GM10248 (cell line): ENCODE results near the gene PRODH.

Source experiments
- CTCF ChIA-PET: fragments of 300-600 bp; sonication (Branson Sonifier 250); formaldehyde crosslinking; extraction: SDS; loops from one replicate; lab custom pipeline; 2021; ENCODE audit warnings: antibody characterized with exemption; lab: Yijun Ruan, JAX
- POLR2A ChIA-PET: fragments of 350-650 bp; sonication (Branson Sonifier 250); formaldehyde crosslinking; extraction: SDS; loops from one replicate; lab custom pipeline; 2020; ENCODE audit warnings: antibody characterized with exemption; lab: Yijun Ruan, JAX
- DNase-seq: peaks from one replicate; pipeline ENCODE4 v3.0.0; 2012; ENCODE audit errors: extremely low spot score
- CTCF ChIP-seq: IDR thresholded peaks from 2 replicates; pipeline ENCODE4 v1.5.1; 2012; ENCODE audit warnings: mild to moderate bottlenecking, low read depth; ENCODE audit errors: extremely low read depth, missing control alignments, control extremely low read depth

Gene PRODH

GRCh38 chr22:18935889-18936529, at the start of gene PRODH:
Gene PRODH, minus strand, starts transcription at chr22:18936293. Its CDS starts 6 bp downstream, at chr22:18936287.
- no peak for DNase-seq
- TF ChIP-seq CTCF, result no peak
- ChIA-PET CTCF (no interaction called here), POLR2A (no interaction called here)

DNA sequence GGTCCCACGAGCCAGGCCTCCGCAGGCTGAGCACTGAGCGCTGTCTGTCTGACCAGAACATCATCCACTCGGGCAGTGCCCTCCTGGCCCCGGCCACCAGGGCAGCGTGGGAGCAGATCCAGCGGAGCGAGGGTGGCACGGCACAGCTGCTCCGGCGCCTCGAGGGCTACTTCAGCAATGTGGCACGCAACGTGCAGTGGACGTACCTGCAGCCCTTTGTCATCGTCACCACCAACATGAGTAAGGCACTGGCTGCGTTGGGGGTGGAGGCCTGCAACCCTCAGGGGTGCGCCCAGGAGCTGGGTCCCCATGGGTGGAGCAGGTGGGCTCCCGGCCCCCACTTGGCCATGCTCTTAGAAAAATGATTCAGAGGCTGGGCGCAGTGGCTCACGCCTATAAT, 49.7 kb upstream of the PRODH start:
- POLR2A ChIA-PET, result no interaction called here
- TF ChIP-seq CTCF, result no peak
- CTCF ChIA-PET, result interaction anchor here (1.3 kb wide), 1 partner anchor 9 kb away, joined by 3 read pairs; no protein-coding TSS in a partner anchor
- DNase-seq, result no peak

- POLR2A ChIA-PET, result no interaction called here
- TF ChIP-seq CTCF, result no peak
- CTCF ChIA-PET, result interaction anchor here (0.8 kb wide), 1 partner anchor 12 kb away, joined by 3 read pairs; no protein-coding TSS in a partner anchor
- DNase-seq, result no peak
Observed at GRCh38 chr22:18984564-18984963, 48.5 kb upstream of the PRODH start.

- CTCF ChIA-PET, result no interaction called here
- POLR2A ChIA-PET, result no interaction called here
- no peak for DNase-seq
- TF ChIP-seq CTCF, result no peak
Observed at GRCh38 chr22:18983120-18983651, 47.1 kb upstream of the PRODH start.

GRCh38 chr22:18980829-18981228, 44.7 kb upstream of the PRODH start:
- ChIA-PET POLR2A (no interaction called here), CTCF (no interaction called here)
- no peak for TF ChIP-seq CTCF
- DNase-seq, result no peak

- ChIA-PET CTCF (no interaction called here), POLR2A (no interaction called here)
- DNase-seq, result no peak
- TF ChIP-seq CTCF, result no peak
Observed at GRCh38 chr22:18979957-18980356, 43.9 kb upstream of the PRODH start.

DNA sequence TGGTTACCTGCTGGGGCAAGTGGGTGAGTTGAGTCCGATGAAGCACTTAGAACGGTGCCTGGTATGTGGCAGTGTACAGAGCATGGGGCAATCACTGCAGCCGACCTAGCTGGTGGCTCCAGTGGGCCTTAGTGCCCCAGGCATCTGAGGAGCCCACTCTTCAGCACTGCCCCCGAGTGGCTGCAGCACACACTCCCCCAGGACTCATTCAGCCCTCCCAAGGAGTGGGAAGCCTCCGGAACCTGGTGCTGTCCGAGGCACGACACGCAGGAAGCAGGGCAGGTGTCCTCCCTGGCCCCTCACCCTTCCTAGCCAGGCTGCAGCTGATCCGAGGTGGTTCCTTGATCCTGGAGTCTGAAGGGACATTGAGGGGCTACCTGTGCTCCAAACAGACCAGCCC, 42.4 kb upstream of the PRODH start:
- ChIA-PET POLR2A (no interaction called here), CTCF (no interaction called here)
- no peak for TF ChIP-seq CTCF

More for the DNA sequence above, 42.4 kb upstream of the PRODH start:
- no peak for DNase-seq
